Islet precursor cell (in vitro differentiated cells): Measurements from ENCODE around the gene UGT1A8.
"Not testable (repeated sequence)": the region's sequence is repeated elsewhere in the genome, so short reads cannot be mapped to it uniquely, and the experiment has no call there.

Source experiments
- DNase-seq: peaks from one replicate; pipeline ENCODE4 v3.0.0-alpha.2; 2018

UGT1A8 gene

DNA sequence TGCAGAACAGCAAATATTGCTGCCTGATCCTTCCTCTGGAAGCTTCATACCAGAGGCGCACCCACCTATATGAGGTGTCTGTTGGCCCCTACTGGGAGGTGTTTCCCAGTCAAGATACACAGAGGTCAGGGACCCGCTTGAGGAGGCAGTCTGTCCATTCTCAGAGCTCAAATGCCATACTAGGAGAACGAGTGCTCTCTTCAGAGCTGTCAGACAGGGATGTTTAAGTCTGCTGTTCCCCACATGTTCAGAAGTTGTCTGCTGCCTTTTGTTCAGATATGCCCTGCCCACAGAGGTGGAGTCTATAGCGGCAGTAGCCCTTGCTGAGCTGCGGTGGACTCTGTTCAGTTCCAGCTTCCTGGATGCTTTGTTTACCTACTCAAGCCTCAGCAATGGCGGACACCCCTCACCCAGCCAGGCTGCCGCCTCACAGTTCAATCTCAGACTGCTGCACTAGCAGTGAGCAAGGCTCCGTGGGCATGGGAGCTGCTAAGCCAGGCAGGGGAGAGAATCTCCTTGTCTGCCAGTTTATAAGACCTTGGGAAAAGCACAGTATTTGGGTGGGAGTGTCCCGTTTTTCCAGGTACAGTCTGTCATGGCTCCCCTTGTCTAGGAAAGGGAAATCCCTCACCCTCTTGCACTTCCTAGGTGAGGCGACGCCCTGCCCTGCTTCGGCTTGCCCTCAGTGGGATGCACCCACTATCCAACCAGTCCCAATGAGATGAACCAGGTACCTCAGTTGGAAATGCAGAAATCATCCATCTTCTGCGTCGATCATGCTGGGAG, 119.6 kb downstream of the UGT1A8 start:
- DNase-seq, result not testable (repeated sequence)

DNA sequence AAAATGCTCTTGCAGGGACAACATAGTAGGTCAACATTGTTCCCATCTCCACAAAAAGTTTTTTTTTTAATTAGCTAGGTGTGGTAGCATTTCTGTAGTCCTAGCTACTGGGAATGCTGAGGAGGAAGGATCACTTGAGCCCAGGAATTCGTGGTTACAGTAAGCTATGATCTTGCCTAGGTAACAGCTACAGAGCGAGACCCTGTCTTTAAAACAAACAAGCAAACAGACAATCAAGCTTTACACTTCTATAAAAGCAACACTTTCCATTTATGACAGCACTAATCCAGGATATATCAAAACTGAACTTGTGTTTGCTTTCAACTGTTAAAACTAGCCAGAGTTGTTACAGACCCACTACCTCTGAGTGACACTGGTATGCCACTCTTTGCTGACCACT, 123.4 kb downstream of the UGT1A8 start:
- no peak for DNase-seq

DNA sequence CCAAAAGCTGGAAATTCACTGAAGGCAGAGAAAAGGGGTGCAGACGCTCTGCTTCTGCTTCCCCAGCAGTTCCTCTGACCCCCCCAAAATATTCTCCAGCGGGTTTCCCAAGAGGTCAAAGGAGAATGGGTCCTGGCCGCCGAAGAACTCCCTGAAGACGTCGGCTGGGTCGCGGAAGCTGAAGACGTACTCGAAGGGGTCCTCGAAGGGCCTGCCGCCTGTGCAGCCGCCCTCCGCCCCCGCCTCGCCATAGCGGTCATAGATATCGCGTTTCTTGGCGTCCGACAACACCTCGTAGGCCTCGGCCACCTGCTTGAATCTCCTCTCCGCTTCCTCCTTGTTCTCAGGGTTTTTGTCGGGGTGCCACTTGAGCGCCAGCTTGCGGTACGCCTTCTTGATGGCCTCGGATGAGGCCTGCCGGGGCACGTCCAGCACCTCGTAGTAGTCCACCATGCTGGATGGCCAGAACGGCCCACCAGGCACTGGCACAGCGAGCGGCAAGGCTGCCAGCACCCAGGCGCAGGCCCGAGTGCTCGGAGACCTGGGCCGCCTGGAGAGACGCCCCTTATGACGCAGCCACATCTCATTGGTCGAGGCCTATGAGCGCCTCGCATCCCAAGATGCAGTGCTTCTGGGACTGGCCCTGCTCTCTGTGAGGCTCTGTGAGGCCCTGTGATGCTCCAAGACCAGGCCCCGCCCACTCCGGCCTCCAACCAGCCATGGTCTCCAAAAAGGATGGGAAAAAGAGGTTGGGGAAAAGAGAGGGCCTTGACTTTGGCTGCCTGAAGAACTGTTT, 126.2 kb downstream of the UGT1A8 start:
- DNase-seq, result no peak

DNA sequence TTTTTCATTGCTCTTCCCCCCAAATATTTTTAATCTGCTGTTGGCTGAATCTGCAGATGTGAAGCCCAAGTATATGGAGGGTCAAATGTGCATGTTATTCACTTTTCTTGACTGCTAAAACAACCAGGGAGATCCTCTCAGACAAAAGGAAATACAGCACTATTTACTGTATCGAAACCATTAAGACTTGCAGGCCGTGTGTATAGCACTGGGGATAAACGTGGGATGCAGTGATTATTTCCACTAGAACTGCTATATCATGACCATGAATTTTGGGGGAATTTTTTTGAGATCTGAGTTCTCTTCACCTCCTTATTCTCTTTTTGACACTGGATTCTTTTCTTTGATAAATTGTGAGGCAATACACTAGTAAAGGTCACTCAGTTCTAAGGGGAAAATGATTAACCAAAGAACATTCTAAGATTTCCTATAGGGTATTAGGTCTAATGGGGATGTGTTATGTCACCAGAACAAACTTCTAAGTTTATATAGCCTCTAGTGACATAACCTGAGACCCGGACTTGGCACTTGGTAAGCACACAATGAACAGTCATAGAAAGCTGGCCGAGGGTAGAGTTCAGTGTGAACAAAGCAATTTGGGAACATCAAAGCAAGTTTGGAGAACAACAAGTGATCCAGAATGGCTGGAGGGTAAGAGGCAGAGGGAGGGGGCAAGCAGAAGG, 127.8 kb downstream of the UGT1A8 start:
- no peak for DNase-seq

DNA sequence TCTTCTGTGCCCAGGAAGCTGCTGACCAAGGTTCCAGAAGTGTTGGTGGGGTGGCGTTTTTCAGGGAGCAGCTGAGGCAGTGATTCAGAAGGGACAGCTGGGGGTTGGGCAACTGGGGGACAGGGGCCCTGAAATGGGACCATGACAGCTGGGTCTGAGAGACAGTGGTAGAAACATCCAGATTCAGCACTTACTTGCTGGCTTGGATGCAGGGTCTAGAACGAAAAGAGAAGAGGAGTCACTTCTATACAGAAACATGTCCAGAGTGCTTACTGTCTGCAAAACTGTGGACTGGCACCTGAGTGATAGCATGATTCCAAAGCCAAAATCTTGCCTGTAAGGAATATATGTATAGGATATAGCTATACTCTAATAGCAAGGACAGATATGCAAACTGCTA, 128.4 kb downstream of the UGT1A8 start:
- not testable (repeated sequence) for DNase-seq

DNA sequence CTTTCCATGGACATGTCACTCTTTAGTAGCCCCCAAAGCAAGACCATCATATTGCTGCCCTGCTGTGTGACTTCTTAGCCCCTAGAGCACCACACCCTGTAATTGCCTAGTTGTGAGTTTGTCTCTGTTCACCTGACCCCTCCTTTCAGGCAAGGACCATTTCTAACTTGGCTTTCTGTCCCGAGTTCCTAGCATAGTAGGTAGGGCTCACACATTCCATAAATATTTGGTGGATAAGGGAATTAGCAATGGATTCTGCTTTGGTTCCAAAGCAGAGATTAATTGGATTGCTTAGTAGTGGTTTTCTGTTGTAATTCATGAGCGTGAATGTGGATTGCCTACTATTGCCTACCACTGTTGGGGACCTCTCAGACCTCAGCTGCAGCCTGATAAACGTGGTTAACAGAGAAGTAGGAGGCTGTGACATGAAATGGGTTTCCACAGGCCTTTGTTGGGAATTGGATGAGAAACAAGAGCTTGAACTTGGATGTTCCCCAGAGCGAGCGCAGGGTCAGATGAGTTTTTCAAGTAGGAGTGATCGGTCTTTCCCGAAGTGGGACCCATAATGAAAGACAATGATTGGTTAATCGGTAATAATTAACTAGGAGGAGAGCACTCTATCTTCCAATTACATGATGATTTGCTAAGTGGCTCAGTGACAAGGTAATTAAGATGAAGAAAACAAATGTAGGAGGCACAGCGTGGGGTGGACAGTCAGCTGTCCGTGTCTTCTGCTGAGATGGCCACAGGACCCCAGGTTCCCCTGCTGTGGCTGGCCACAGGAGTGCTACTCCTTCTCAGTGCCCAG, 129.2 kb downstream of the UGT1A8 start:
- no peak for DNase-seq

DNA sequence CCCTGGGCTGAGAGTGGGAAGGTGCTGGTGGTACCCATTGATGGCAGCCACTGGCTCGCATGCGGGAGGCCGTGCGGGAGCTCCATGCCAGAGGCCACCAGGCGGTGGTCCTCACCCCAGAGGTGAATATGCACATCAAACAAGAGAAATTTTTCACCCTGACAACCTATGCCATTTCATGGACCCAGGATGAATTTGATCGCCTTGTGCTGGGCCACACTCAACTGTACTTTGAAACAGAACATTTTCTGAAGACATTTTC, 129.8 kb downstream of the UGT1A8 start:
- DNase-seq, result no peak

DNA sequence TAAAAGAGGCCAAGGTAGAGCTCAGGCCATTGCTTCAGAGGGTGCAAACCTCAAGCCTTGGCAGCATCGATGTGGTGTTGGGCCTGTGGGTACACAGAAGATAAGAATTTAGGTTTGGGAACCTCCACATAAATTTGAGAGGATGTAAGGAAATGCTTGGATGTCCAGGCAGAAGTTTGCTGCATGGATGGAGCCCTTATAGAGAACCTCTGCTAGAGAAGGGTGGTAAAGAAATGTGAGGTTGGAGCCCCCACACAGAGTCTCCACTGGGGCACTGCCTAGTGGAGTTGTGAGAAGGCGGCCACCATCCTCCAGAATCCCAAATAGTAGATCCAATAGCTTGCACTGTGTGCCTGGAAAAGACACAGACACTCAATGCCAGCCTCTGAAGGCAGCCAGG, 133.3 kb downstream of the UGT1A8 start:
- not testable (repeated sequence) for DNase-seq

DNA sequence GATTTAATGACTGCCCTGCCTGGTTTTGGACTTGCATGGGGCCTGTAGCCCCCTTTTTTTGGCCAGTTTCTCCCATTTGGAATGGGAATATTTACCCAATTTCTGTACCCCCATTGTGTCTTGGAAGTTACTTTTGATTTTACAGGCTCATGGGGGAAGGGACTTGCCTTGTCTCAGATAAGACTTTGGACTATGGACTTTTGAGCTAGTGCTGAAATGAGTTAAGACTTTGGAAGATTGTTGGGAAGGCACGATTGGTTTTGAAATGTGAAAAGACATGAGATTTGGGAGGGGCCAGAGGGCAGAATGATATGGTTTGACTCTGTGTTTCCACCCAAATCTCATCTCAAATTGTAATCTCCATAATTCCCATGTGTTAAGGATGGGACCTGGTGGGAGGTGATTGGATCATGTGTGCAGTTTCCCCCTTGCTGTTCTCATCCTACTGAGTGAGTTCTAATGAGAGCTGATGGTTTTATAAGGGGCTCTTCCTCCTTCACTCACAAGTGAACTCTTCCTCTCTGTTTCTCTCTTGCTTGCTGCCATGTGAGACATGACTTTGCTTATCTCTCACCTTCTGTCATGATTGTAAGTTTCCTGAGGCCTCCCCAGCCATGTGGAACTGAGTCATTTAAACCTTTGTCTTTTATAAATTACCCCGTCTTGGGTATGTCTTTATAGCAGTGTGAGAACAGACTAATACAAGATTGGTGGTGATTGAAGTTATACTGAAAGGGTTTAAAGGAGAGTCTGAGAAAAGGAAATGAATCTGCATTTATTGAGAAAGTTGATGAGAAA, 134.0 kb downstream of the UGT1A8 start:
- not testable (repeated sequence) for DNase-seq

DNA sequence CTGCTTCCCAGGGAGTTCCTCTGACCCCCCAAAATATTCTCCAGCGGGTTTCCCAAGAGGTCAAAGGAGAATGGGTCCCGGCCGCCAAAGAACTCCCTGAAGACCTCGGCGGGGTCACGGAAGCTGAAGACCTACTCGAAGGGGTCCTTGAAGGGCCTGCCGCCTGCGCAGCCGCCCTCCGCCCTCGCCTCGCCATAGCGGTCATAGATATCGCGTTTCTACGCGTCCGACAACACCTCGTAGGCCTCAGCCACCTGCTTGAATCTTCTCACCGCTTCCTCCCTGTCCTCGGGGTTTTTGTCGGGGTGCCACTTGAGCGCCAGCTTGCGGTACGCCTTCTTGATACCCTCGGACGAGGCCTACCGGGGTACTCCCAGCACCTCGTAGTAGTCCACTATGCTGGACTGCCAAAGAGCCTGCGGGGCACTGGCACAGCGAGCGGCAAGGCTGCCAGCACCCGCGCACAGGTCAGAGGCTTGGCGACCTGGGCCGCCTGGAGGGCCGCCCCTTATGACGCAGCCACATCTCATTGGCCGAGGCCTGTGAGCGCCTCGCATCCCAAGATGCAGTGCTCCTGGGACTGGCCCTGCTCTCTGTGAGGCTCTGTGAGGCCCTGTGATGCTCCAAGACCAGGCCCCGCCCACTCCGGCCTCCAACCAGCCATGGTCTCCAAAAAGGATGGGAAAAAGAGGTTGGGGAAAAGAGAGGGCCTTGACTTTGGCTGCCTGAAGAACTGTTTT, 137.6 kb downstream of the UGT1A8 start:
- no peak for DNase-seq

DNA sequence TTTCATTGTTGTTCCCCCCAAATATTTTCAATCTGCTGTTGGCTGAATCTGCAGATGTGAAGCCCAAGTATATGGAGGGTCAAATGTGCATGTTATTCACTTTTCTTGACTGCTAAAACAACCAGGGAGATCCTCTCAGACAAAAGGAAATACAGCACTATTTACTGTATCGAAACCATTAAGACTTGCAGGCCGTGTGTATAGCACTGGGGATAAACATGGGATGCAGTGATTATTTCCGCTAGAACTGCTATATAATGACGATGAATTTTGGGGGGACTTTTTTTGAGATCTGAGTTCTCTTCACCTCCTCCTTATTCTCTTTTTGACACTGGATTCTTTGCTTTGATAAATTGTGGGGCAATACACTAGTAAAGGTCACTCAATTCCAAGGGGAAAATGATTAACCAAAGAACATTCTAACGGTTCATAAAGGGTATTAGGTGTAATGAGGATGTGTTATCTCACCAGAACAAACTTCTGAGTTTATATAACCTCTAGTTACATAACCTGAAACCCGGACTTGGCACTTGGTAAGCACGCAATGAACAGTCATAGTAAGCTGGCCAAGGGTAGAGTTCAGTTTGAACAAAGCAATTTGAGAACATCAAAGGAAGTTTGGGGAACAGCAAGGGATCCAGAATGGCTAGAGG, 139.1 kb downstream of the UGT1A8 start:
- DNase-seq, result no peak

DNA sequence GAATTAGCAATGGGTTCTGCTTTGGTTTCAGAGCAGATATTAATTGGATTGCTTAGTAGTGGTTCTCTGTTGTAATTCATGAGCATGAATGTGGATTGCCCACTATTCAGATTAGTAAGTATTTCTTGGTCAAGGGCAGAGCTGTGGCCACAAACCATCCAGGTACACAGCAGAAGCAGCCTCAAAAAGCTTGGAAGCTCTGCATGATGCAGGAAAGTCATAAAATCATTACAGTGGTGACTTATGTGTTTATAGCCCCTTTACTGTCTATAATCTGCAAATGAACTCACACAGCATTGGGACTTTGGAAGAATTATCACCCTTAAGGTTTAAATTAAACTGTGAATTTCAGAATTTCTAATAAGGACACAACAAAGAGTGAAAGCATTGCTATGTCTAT, 140.7 kb downstream of the UGT1A8 start:
- no peak for DNase-seq

DNA sequence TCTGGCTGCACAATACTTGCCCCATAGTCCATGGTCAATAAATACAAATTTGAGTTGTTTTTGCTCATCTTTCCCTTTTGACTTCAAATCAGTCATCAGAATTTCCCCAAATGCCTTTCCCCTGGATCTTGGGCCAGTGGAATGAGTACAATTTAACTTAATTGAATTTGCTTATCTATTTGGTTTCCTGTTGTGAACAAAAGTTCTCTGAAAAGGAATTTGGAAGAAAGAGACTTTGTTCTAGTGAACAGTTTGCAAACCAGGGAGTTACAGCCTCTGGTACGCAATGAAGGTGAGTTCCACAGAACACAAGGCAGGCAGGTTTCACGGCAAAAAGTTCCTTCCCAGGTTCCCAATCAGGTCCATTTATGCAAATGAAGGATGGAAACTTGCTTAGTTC, 141.4 kb downstream of the UGT1A8 start:
- no peak for DNase-seq

DNA sequence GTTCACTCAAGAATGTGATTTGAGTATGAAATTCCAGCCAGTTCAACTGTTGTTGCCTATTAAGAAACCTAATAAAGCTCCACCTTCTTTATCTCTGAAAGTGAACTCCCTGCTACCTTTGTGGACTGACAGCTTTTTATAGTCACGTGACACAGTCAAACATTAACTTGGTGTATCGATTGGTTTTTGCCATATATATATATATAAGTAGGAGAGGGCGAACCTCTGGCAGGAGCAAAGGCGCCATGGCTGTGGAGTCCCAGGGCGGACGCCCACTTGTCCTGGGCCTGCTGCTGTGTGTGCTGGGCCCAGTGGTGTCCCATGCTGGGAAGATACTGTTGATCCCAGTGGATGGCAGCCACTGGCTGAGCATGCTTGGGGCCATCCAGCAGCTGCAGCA, 142.6 kb downstream of the UGT1A8 start, which contains the start of gene UGT1A1:
TSS of gene UGT1A1 (plus strand) at position 228 of the 400 bp plus-strand sequence. CDS start at position 246, 18 bp downstream.
- DNase-seq, result no peak

DNA sequence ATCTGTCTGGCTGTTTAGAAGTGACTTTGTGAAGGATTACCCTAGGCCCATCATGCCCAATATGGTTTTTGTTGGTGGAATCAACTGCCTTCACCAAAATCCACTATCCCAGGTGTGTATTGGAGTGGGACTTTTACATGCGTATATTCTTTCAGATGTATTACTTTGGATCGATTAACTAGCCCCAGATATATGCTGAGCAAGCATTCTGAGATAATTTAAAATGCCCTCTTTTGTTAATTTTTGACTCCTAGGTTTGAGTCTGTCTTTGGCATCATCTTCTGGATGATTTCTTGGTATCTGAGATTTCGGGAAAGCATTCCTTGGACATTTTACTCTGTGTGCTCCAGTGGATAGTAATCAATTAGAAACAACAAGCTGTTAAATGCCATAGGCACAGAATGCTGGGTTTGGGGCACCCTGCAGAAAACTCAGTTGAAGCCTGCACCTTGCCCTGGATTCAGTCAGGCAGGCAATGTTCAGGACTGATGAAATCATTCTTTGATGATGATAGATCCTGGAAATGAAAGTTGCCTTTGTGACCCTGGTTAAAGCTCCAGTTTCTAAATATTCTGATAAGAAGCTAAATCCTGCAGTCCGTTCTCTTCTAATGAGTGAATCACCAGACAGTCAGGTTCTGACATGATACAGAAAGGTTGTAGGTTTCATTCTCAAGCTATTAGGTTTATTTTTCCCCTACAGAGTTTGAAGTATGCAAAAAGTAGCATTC, 143.8 kb downstream of the UGT1A8 start:
- DNase-seq, result no peak

DNA sequence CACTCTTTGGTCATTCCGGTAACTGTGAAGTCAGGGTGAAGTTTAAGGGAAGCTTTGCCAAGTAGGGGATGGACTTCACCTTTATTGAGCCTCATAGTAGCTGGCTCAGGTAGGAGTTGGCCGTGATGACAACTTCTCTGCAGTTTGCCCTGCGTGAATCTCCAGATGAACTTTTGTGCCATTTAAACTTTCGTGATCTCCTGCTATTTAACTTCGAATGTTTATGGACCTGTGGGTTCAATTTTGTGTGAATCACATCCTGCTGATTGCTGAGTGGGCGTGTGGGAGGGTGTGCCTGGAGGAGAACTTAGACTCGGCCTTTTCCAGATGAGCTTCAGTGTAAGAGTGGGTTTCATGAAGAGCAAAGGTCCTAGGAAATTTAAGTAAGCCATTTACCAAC, 146.8 kb downstream of the UGT1A8 start:
- no peak for DNase-seq

DNA sequence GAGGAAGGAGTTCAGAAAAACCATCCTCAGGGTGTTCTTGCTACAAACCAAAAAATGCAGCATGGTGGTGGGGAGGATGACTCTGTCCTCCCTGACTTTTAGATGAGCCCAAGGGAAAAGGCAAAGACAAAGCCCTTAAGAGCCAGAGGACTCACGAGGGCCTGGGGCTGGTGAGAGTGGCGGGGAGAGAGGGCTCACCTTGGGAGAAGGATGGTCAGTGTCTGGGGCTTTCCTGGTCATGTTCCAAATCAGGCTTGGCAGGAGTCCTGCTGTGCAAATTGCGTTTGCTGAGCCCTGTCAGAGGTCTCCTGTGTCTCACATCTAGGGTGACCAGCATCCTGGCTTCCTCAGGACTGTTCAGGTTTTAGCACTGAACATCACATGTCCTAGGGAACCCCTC, 147.3 kb downstream of the UGT1A8 start:
- DNase-seq, result no peak

DNA sequence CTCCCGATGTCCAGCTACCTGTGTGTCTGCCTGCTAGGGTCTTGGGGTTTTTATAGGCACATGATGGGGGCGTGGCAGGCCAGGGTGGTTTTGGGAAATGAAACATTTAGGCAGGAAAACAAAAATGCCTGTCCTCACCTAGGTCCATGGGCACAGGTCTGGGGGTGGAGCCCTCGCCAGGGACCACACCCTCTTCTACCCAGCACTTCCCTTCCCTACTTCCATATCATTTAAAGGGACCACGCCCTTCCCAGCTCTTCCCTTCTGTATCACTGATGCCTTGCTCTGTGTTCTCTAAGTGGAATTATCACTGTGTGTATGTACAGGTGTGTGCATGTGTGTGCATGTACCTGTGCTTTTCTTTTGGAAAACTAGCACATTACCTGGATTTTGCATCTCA, 149.0 kb downstream of the UGT1A8 start:
- DNase-seq, result no peak

DNA sequence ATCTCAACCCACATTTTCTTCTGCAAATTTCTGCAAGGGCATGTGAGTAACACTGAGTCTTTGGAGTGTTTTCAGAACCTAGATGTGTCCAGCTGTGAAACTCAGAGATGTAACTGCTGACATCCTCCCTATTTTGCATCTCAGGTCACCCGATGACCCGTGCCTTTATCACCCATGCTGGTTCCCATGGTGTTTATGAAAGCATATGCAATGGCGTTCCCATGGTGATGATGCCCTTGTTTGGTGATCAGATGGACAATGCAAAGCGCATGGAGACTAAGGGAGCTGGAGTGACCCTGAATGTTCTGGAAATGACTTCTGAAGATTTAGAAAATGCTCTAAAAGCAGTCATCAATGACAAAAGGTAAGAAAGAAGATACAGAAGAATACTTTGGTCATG, 150.6 kb downstream of the UGT1A8 start:
- DNase-seq, result no peak

DNA sequence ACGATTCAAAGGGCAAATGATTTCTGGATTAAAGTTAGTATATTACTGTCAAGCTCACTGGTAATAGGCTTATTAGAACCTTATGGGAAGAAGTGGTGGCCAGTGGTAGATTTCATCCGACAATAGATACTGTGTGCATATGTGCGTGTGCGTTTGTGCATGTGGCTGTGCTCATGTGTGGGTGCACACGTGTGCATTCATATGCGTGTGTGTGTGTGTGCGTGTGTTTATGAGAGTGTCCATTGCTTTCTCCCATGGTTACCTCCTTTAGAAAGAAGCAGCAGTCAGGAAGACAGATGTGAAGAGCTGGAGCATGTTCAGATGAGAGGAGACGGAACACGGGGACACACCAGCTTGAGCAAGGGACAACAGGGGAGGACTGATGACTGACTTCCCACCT, 151.8 kb downstream of the UGT1A8 start:
- DNase-seq, result no peak
